Measurements from ENCODE around the gene TRMT2A. TPM values are rescaled to one million over a fixed set of nuclear protein-coding genes. Genes with fewer than 3 reads are reported as not detected.

The TRMT2A gene
- 18.3 to 53.7 TPM (median 20.6 TPM) in 3 replicates for polyA plus RNA-seq
- polyA plus RNA-seq (2011; ENCODE audit: low read depth) = 5.6 TPM
- 9.5 and 16.8 TPM in 2 replicates for polyA plus RNA-seq (2011; cell fraction: cytosol; rRNA removed)
- 94.5 and 118 TPM in 2 replicates for polyA plus RNA-seq (2011; cell fraction: nucleus; rRNA removed)
- 25.8 and 30.1 TPM in 2 replicates for polyA plus RNA-seq (2012; ENCODE audit: low replicate concordance)
- polyA minus RNA-seq = 23.0 to 59.2 TPM (median 34.2 TPM) in 3 replicates
- polyA minus RNA-seq (2011; cell fraction: cytosol; rRNA and poly(A)+ RNA removed) = 46.4 TPM
- 28.0 and 35.1 TPM in 2 replicates for polyA minus RNA-seq (2011; cell fraction: nucleus; rRNA and poly(A)+ RNA removed)

DNA sequence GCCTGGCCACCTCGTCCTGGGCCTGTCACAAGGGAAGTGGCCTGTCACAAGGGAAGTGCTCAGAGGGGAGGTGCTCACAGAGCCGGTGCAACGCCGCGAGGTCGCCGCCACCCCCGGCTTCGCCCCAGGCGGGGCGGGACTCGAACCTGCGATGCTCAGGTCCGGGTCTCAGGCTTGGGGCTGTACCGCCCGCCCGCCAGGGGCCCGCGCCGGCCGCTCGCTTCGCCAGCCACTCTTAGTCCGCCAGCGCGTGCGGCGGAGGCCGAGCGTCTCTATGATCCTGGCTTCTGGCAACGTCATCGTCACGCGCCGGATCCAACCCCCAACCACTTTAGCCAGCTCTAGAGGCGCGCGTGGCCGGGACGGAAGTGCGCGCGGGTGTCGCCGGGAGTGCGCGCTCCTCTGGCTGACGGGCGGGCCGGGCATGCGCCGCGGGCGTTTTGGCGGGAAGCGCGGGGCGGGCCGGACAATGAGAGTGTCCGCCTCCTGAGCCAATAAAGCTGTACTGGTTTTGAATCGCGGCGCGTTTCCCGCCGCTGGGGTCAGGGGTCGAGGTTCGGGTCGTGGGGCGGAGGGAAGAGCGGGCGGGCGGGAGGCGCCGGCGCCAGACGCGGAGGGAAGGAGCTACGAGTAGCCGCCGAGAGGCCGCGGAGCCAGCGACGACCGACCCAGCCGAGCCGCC, at the start of gene TRMT2A:
TSS of gene TRMT2A (minus strand) at position 276 of the 682 bp plus-strand sequence. CDS start 320 bp downstream, outside the sequence.
- Histone ChIP-seq H3K79me2 (ENCODE audit: control insufficient read depth, insufficient read depth, low read length) (peaks cover 78% of the 10 kb centered on the region), H3K9me1 (ENCODE audit: control insufficient read depth, extremely low read depth, insufficient read depth, low read length) (no peaks in the 10 kb centered on the region), H3K27ac (ENCODE audit: control insufficient read depth, insufficient read depth, low read length) (peak within 1 kb of the TSS; percentile 83), H2AFZ (ENCODE audit: control insufficient read depth, low read length) (peak within 1 kb of the TSS; percentile 77), H3K36me3 (ENCODE audit: control insufficient read depth in 2 of 2, extremely low read depth in 1 of 2, insufficient read depth in 2 of 2, low read length in 2 of 2) (peaks cover 31 to 39% of the 10 kb centered on the region in 2 experiments), H4K20me1 (ENCODE audit: control insufficient read depth, extremely low read depth, insufficient read depth, low read length) (no peaks in the 10 kb centered on the region), H3K4me2 (ENCODE audit: control insufficient read depth, extremely low read depth, insufficient read depth, low read depth, low read length) (peak within 1 kb of the TSS; percentile 89), H3K9ac (ENCODE audit: control insufficient read depth, extremely low read depth, insufficient read depth, low read length) (peak within 1 kb of the TSS; percentile 93), H3K4me1 (ENCODE audit: control insufficient read depth, extremely low read depth, insufficient read depth, low read length) (peaks cover 16% of the 10 kb centered on the region), H3K4me3 (ENCODE audit: control insufficient read depth in 2 of 3, extremely low read depth in 1 of 3, insufficient read depth in 2 of 3, low read depth in 1 of 3, low read length in 3 of 3) (peak within 1 kb of the TSS; percentile 88 to 94 (median 88)), H3K27me3 (ENCODE audit: control insufficient read depth, extremely low read depth, insufficient read depth, low read length) (no peaks in the 10 kb centered on the region), H3K9me3 (ENCODE audit: control insufficient read depth, low read depth, low read length) (no peaks in the 10 kb centered on the region)
- no peak for TF ChIP-seq EZH2 (IDR thresholded peaks at IDR 0.05; ENCODE audit: low read length)
- TF ChIP-seq, protein P1, sequence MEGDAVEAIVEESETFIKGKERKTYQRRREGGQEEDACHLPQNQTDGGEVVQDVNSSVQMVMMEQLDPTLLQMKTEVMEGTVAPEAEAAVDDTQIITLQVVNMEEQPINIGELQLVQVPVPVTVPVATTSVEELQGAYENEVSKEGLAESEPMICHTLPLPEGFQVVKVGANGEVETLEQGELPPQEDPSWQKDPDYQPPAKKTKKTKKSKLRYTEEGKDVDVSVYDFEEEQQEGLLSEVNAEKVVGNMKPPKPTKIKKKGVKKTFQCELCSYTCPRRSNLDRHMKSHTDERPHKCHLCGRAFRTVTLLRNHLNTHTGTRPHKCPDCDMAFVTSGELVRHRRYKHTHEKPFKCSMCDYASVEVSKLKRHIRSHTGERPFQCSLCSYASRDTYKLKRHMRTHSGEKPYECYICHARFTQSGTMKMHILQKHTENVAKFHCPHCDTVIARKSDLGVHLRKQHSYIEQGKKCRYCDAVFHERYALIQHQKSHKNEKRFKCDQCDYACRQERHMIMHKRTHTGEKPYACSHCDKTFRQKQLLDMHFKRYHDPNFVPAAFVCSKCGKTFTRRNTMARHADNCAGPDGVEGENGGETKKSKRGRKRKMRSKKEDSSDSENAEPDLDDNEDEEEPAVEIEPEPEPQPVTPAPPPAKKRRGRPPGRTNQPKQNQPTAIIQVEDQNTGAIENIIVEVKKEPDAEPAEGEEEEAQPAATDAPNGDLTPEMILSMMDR (optimal IDR thresholded peaks at IDR 0.05 in 1 of 3, IDR thresholded peaks at IDR 0.05 in 1 of 3, conservative IDR thresholded peaks at IDR 0.05 in 1 of 3; ENCODE audit: extremely low read depth in 1 of 3, insufficient read depth in 2 of 3, low read length in 3 of 3) = peak in 1 of 3 experiments; percentile 27
- FAIRE-seq (peak; percentile 26), DNase-seq (ENCODE audit: low read depth, low spot score) (peak; percentile 69)
- dilution Hi-C loops (cut with MboI; ENCODE audit: extremely low pct_ligation_motif_present, low sequenced_read_pairs) = no loop called here

DNA sequence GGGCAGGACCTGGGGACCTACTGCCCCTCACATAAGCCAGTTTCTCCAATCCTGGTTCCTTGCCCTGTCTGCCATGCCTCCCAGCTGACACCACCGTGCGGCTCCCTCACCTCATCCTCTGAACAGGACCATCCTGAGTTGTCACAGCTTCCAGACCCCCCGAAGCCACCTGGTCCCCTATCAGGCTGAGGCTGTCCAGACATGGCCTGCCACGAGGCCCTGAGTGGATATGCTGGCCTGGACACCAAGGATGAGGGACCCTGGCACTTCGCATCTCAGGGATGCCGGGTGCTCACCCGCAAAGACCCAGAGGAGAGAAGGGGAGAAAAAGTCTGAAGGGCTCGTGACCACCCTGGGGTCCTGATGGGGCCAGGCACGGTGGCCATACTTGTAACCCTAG, 49.7 kb upstream of the TRMT2A start:
- Histone ChIP-seq H2AFZ (ENCODE audit: control insufficient read depth, low read length) (no peak overlapping the region), H3K36me3 (ENCODE audit: control insufficient read depth in 2 of 2, extremely low read depth in 1 of 2, insufficient read depth in 2 of 2, low read length in 2 of 2) (no peaks in the 10 kb centered on the region), H3K4me2 (ENCODE audit: control insufficient read depth, extremely low read depth, insufficient read depth, low read depth, low read length) (no peak overlapping the region), H3K4me3 (ENCODE audit: control insufficient read depth in 2 of 3, extremely low read depth in 1 of 3, insufficient read depth in 2 of 3, low read depth in 1 of 3, low read length in 3 of 3) (no peak overlapping the region), H3K27ac (ENCODE audit: control insufficient read depth, insufficient read depth, low read length) (no peak overlapping the region), H3K79me2 (ENCODE audit: control insufficient read depth, insufficient read depth, low read length) (no peaks in the 10 kb centered on the region), H3K4me1 (ENCODE audit: control insufficient read depth, extremely low read depth, insufficient read depth, low read length) (no peaks in the 10 kb centered on the region), H3K27me3 (ENCODE audit: control insufficient read depth, extremely low read depth, insufficient read depth, low read length) (no peaks in the 10 kb centered on the region), H3K9me3 (ENCODE audit: control insufficient read depth, low read depth, low read length) (no peaks in the 10 kb centered on the region), H3K9ac (ENCODE audit: control insufficient read depth, extremely low read depth, insufficient read depth, low read length) (no peak overlapping the region), H3K9me1 (ENCODE audit: control insufficient read depth, extremely low read depth, insufficient read depth, low read length) (no peaks in the 10 kb centered on the region), H4K20me1 (ENCODE audit: control insufficient read depth, extremely low read depth, insufficient read depth, low read length) (no peaks in the 10 kb centered on the region)
- DNase-seq (ENCODE audit: low read depth, low spot score) = no peak
- dilution Hi-C loops (cut with MboI; ENCODE audit: extremely low pct_ligation_motif_present, low sequenced_read_pairs) = no loop called here
- no peak for TF ChIP-seq EZH2 (IDR thresholded peaks at IDR 0.05; ENCODE audit: low read length)
- TF ChIP-seq, protein P1 (optimal IDR thresholded peaks at IDR 0.05 in 1 of 3, IDR thresholded peaks at IDR 0.05 in 1 of 3, conservative IDR thresholded peaks at IDR 0.05 in 1 of 3; ENCODE audit: extremely low read depth in 1 of 3, insufficient read depth in 2 of 3, low read length in 3 of 3) = no peak
- FAIRE-seq = no peak

Measured in keratinocyte (primary cell).